NCI-H2081 treated with DMSO at 0.1 percent for 48 hours (cell line): Measurements from ENCODE around the gene SOS2.

Experiments
- DNase-seq: peaks from one replicate; lab custom pipeline; 2025; lab: John Stamatoyannopoulos, UW

SOS2 gene

GRCh38 chr14:50116181-50116956 is 115.0 kb downstream of the SOS2 start, which contains the start of gene VCPKMT:
VCPKMT (minus strand) TSS chr14:50116572; CDS start chr14:50116552, 20 bp downstream.
- DNase-seq: peak; percentile 88

GRCh38 chr14:50113381-50114035 is 117.9 kb downstream of the SOS2 start:
- no peak for DNase-seq

- DNase-seq: no peak
Measured at GRCh38 chr14:50110323-50111037, 120.9 kb downstream of the SOS2 start.

- DNase-seq: no peak
Measured at GRCh38 chr14:50109342-50109741, 122.0 kb downstream of the SOS2 start.

GRCh38 chr14:50107850-50108249 is 123.5 kb downstream of the SOS2 start:
- DNase-seq: no peak

GRCh38 chr14:50106178-50106577 is 125.2 kb downstream of the SOS2 start:
- DNase-seq: no peak

GRCh38 chr14:50103558-50103957 is 127.8 kb downstream of the SOS2 start:
- no peak for DNase-seq

GRCh38 chr14:50101417-50101816 is 130.0 kb downstream of the SOS2 start:
- DNase-seq: no peak

- DNase-seq: no peak
Measured at GRCh38 chr14:50100805-50101204, 130.6 kb downstream of the SOS2 start.

GRCh38 chr14:50099335-50099734 is 132.0 kb downstream of the SOS2 start:
- DNase-seq: no peak

GRCh38 chr14:50095895-50096294 is 135.5 kb downstream of the SOS2 start:
- DNase-seq: no peak

- no peak for DNase-seq
Measured at GRCh38 chr14:50094056-50094755, 137.2 kb downstream of the SOS2 start.

- no peak for DNase-seq
Measured at GRCh38 chr14:50093496-50093895, 137.9 kb downstream of the SOS2 start.

GRCh38 chr14:50092006-50092555 is 139.3 kb downstream of the SOS2 start:
- DNase-seq: no peak

GRCh38 chr14:50091240-50091913 is 140.0 kb downstream of the SOS2 start:
- no peak for DNase-seq

- DNase-seq: no peak
Measured at GRCh38 chr14:50089208-50089607, 142.2 kb downstream of the SOS2 start.

GRCh38 chr14:50088731-50089130 is 142.6 kb downstream of the SOS2 start:
- DNase-seq: no peak

- no peak for DNase-seq
Measured at GRCh38 chr14:50088117-50088515, 143.3 kb downstream of the SOS2 start.

- DNase-seq: no peak
Measured at GRCh38 chr14:50087341-50088116, 143.8 kb downstream of the SOS2 start.

GRCh38 chr14:50086321-50086711 is 145.1 kb downstream of the SOS2 start:
- DNase-seq: no peak
